ENCODE results near the gene TMEM132C.

The TMEM132C gene

DNA sequence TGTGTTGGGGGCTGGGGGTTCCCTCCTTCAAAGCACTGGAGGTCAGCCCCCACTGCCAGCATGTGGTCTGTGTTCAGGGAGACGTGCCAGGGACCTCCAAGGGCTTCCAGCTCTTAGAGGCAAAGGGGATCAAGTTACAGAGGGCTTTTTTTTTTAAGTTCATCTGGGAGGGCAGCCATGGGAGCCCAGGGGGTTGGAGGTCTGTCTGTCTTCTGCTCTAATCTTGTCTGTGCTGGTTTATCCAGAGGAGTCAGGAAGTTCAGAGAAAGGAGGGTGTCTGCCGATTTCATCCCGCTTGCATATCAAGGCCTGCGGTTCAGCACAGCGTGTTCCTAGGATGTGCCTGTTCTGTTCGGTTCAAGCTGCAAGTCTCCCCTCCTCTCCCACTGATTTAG is 72.2 kb downstream of the TMEM132C start:
- Histone ChIP-seq H3K4me3 (ENCODE audit: low read depth, low read length) (peak overlapping the region; percentile 33), H3K36me3 (ENCODE audit: control insufficient read depth, insufficient read depth, low read length) (no peaks in the 10 kb centered on the region), H3K27me3 (ENCODE audit: control insufficient read depth, insufficient read depth, low read length) (peaks cover 9% of the 10 kb centered on the region; the same call in 1 of the 2 replicates), H3K27ac (ENCODE audit: low read depth, low read length) (peak overlapping the region; percentile 42; the same call in 1 of the 2 replicates), H3K9ac (ENCODE audit: low read length) (peak overlapping the region; percentile 21), H3K4me1 (ENCODE audit: control insufficient read depth, insufficient read depth, low read length) (peaks cover 36% of the 10 kb centered on the region), H3K9me3 (ENCODE audit: control insufficient read depth, insufficient read depth, low read depth, low read length) (no peaks in the 10 kb centered on the region; the same call in 1 of the 2 replicates)

DNA sequence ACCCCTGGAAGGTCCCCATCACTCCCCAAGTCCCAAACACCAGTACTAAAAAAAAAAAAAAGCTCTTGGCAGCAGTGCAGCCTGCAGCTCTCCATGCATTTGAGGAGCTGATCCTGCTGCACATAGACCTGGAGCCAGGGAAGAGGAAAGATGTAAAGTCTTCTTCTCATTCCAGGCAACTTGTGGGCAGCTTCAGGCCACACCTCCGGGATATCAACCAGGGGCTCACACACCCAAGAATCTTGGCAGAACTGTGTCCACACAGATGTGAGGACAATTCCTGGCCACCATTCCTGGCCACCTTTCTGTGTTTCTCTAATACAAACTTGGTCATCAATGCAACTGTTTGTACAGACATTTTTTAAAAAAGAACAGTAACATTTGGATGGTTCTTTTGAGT is 72.7 kb downstream of the TMEM132C start:
- Histone ChIP-seq H3K9ac (ENCODE audit: low read length) (no peak overlapping the region), H3K36me3 (ENCODE audit: control insufficient read depth, insufficient read depth, low read length) (no peaks in the 10 kb centered on the region), H3K4me3 (ENCODE audit: low read depth, low read length) (peak overlapping the region; percentile 33; the same call in 1 of the 2 replicates), H3K27ac (ENCODE audit: low read depth, low read length) (no peak overlapping the region), H3K4me1 (ENCODE audit: control insufficient read depth, insufficient read depth, low read length) (peaks cover 36% of the 10 kb centered on the region), H3K27me3 (ENCODE audit: control insufficient read depth, insufficient read depth, low read length) (peaks cover 9% of the 10 kb centered on the region; the same call in 1 of the 2 replicates), H3K9me3 (ENCODE audit: control insufficient read depth, insufficient read depth, low read depth, low read length) (peaks cover 3% of the 10 kb centered on the region; the same call in 1 of the 2 replicates)

DNA sequence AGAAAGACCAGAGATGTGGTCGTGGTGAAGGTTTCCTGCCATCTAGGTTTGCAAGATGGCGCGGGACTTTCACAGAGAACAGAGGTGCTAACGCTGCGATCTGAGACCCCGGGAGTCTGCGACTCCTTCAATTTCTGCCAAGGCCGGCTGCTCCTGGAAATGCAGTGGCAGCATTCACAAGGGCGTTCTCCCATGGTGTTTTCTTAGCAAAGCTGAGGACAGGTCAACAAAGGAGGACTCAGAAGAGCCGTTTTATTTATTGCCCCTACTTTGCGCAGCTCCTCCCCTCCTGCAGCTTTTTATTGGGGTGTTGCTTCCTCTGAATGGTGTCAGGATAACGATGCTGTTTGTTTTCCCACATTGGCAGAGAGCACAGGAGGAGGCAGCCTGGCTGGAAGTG is 86.3 kb downstream of the TMEM132C start:
- H3K27me3 ChIP-seq (ENCODE audit: control insufficient read depth, insufficient read depth, low read length): peaks cover 3% of the 10 kb centered on the region; the same call in 1 of the 2 replicates
- no peak overlapping the region for H3K9ac ChIP-seq (ENCODE audit: low read length)
- H3K4me1 ChIP-seq (ENCODE audit: control insufficient read depth, insufficient read depth, low read length): peaks cover 4% of the 10 kb centered on the region; the same call in 1 of the 2 replicates
- H3K27ac ChIP-seq (ENCODE audit: low read depth, low read length): no peak overlapping the region
- H3K4me3 ChIP-seq (ENCODE audit: low read depth, low read length): no peak overlapping the region
- peaks cover 9% of the 10 kb centered on the region; the same call in 1 of the 2 replicates for H3K9me3 ChIP-seq (ENCODE audit: control insufficient read depth, insufficient read depth, low read depth, low read length)
- no peaks in the 10 kb centered on the region for H3K36me3 ChIP-seq (ENCODE audit: control insufficient read depth, insufficient read depth, low read length)

DNA sequence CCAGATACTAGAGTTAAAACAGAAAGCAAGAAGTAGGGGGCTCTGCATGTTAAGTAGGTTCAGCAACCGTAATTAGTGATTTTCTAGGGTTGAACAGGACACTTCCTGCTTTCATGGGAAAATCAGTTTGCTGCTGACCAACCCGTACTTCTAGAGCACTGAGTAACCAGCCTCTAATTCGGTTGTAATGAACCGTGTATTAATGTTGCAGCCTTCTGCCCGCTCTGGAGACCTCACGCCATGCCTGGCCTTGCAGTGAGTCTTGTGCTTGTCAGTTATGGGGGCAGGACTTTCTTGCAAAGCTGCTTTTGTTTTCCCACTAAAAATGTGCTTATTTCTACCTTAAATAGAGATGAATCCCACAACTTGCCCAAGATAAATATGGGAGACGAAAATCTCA is 89.6 kb downstream of the TMEM132C start:
- H3K36me3 ChIP-seq (ENCODE audit: control insufficient read depth, insufficient read depth, low read length): no peaks in the 10 kb centered on the region
- H3K4me3 ChIP-seq (ENCODE audit: low read depth, low read length): no peak overlapping the region
- H3K9ac ChIP-seq (ENCODE audit: low read length): no peak overlapping the region
- H3K9me3 ChIP-seq (ENCODE audit: control insufficient read depth, insufficient read depth, low read depth, low read length): peaks cover 7% of the 10 kb centered on the region; the same call in 1 of the 2 replicates
- H3K27me3 ChIP-seq (ENCODE audit: control insufficient read depth, insufficient read depth, low read length): peaks cover 9% of the 10 kb centered on the region; the same call in 1 of the 2 replicates
- no peak overlapping the region for H3K27ac ChIP-seq (ENCODE audit: low read depth, low read length)
- peaks cover 4% of the 10 kb centered on the region; the same call in 1 of the 2 replicates for H3K4me1 ChIP-seq (ENCODE audit: control insufficient read depth, insufficient read depth, low read length)

DNA sequence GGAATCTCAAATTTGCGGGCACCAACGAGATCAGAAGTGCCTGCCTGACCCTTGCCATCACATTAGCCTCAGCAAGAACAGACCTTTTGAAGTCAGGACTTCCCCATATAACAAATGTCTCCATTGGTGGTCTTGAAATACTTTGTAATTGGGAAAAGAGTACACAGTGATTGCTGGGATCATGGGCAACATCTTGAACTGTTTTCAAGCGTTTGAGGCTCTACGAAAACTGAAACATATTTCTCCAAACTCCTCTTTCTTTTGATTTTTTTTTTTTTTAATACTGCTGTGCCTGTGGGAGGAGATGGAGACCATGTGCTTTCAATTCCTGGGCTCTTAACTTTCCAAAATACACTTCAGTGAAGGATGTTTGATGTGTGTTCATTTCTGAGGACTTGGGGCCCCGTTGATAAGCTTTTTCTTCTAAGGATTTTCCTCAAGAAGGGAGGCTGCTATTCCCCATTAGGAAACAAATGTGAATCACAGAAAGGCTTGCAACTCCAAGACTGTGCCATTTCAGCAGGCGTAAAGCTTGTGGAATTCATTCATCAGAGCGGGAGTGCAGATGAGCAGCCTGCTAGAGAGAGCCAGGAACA is 94.5 kb downstream of the TMEM132C start:
- Histone ChIP-seq H3K36me3 (ENCODE audit: control insufficient read depth, insufficient read depth, low read length) (no peaks in the 10 kb centered on the region), H3K27me3 (ENCODE audit: control insufficient read depth, insufficient read depth, low read length) (peaks cover 32% of the 10 kb centered on the region), H3K4me3 (ENCODE audit: low read depth, low read length) (no peak overlapping the region), H3K27ac (ENCODE audit: low read depth, low read length) (no peak overlapping the region), H3K9ac (ENCODE audit: low read length) (no peak overlapping the region), H3K9me3 (ENCODE audit: control insufficient read depth, insufficient read depth, low read depth, low read length) (no peaks in the 10 kb centered on the region), H3K4me1 (ENCODE audit: control insufficient read depth, insufficient read depth, low read length) (peaks cover 26% of the 10 kb centered on the region)

DNA sequence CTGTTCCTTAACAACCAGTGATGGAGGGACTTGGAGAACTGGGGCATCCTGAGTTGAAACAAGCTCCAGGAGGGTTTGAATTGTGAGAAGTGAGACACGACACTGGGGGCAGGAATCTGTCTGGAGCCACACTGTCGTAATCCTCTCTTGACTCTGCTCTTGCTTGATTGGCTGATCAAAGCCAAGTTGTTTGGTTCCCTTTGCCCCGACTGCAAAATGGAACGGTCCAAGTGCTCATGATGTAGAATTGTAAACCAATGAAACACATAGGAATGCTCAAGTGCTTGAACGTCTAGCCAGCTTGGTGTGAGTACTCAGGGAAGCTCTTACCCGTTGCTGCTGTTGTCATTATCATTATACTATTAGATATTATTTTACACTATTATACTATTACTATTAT is 98.1 kb downstream of the TMEM132C start:
- Histone ChIP-seq H3K36me3 (ENCODE audit: control insufficient read depth, insufficient read depth, low read length) (no peaks in the 10 kb centered on the region), H3K4me3 (ENCODE audit: low read depth, low read length) (no peak overlapping the region), H3K4me1 (ENCODE audit: control insufficient read depth, insufficient read depth, low read length) (peaks cover 26% of the 10 kb centered on the region), H3K27ac (ENCODE audit: low read depth, low read length) (no peak overlapping the region), H3K9me3 (ENCODE audit: control insufficient read depth, insufficient read depth, low read depth, low read length) (no peaks in the 10 kb centered on the region), H3K27me3 (ENCODE audit: control insufficient read depth, insufficient read depth, low read length) (peaks cover 47% of the 10 kb centered on the region), H3K9ac (ENCODE audit: low read length) (no peak overlapping the region)

DNA sequence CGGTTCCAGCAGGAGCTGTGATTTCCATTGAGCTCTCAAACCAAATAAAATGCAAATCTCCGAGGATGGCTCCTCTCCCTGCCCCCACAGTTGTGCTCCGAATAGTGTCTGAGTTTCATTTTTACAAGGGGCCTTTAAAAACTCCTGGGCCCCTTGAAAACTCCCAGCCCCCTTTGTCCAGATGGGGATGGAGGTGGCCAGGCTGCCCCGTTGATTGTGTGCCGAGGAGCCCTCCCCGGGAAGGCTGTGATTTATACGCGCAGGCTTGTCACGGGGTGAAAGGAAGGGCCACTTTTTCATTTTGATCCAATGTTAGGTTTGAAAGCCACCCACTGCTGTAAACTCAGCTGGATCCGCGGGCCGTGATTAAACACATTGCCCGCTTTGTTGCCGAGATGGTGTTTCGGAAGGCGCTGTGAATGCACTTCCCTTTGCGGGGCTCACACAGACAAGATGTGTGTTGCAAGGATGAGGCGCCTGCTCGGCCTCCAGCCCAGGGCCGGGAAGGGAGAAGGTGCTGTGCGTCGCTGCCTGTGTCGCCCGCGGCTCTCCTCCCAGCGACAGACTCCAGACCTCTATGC is 98.8 kb downstream of the TMEM132C start:
- Histone ChIP-seq H3K27me3 (ENCODE audit: control insufficient read depth, insufficient read depth, low read length) (peaks cover 47% of the 10 kb centered on the region), H3K4me3 (ENCODE audit: low read depth, low read length) (peak overlapping the region; percentile 46), H3K9me3 (ENCODE audit: control insufficient read depth, insufficient read depth, low read depth, low read length) (no peaks in the 10 kb centered on the region), H3K9ac (ENCODE audit: low read length) (peak overlapping the region; percentile 48), H3K27ac (ENCODE audit: low read depth, low read length) (no peak overlapping the region; the same call in 1 of the 2 replicates), H3K36me3 (ENCODE audit: control insufficient read depth, insufficient read depth, low read length) (no peaks in the 10 kb centered on the region), H3K4me1 (ENCODE audit: control insufficient read depth, insufficient read depth, low read length) (peaks cover 26% of the 10 kb centered on the region)

DNA sequence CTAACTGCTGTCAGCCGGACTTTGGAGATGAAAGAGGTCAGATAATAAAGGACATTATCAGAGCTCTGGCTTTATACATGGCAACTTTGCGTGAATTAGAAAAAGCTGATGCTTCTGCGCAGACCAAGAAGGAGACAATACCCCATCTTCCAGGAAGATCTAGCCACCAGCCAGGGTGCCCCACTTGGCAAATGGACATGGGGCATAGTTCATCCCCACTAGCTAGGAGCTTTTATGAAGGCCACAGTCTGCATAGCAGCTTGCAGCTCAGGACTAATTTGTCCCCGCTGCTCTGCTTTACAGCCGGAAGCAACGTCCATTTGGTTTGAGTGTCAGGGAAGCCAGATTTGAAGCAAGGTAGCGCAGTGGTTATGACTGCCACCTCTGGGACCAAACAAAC is 101.0 kb downstream of the TMEM132C start:
- H3K36me3 ChIP-seq (ENCODE audit: control insufficient read depth, insufficient read depth, low read length): no peaks in the 10 kb centered on the region
- H3K27me3 ChIP-seq (ENCODE audit: control insufficient read depth, insufficient read depth, low read length): peaks cover 48% of the 10 kb centered on the region
- H3K27ac ChIP-seq (ENCODE audit: low read depth, low read length): no peak overlapping the region
- H3K4me3 ChIP-seq (ENCODE audit: low read depth, low read length): no peak overlapping the region
- no peak overlapping the region for H3K9ac ChIP-seq (ENCODE audit: low read length)
- H3K9me3 ChIP-seq (ENCODE audit: control insufficient read depth, insufficient read depth, low read depth, low read length): no peaks in the 10 kb centered on the region
- H3K4me1 ChIP-seq (ENCODE audit: control insufficient read depth, insufficient read depth, low read length): peaks cover 26% of the 10 kb centered on the region

DNA sequence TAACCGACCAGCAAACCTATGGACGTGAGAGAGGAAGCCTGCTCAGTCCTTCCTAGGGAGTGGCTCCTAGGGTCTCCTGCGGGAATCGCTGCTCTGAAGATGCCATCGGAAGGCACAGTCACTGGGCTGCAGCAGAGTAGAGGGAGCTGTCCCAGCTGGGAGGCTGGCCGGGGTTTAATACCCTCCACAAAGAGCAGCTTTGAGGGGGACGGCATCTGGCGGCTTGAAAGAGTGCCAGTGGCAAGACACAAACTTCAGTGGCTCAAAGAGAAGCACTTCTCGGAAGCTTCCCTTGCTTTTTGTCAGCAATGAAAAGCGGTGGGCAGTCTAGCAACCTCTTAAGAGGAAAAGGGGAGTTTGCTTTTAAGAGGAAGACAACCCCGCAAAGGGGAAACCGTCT is 114.6 kb downstream of the TMEM132C start:
- no peaks in the 10 kb centered on the region for H3K36me3 ChIP-seq (ENCODE audit: control insufficient read depth, insufficient read depth, low read length)
- no peak overlapping the region for H3K27ac ChIP-seq (ENCODE audit: low read depth, low read length)
- no peak overlapping the region; the same call in 1 of the 2 replicates for H3K4me3 ChIP-seq (ENCODE audit: low read depth, low read length)
- H3K9ac ChIP-seq (ENCODE audit: low read length): no peak overlapping the region
- H3K9me3 ChIP-seq (ENCODE audit: control insufficient read depth, insufficient read depth, low read depth, low read length): peaks cover 4% of the 10 kb centered on the region; the same call in 1 of the 2 replicates
- peaks cover 77% of the 10 kb centered on the region for H3K27me3 ChIP-seq (ENCODE audit: control insufficient read depth, insufficient read depth, low read length)
- peaks cover 16% of the 10 kb centered on the region for H3K4me1 ChIP-seq (ENCODE audit: control insufficient read depth, insufficient read depth, low read length)

DNA sequence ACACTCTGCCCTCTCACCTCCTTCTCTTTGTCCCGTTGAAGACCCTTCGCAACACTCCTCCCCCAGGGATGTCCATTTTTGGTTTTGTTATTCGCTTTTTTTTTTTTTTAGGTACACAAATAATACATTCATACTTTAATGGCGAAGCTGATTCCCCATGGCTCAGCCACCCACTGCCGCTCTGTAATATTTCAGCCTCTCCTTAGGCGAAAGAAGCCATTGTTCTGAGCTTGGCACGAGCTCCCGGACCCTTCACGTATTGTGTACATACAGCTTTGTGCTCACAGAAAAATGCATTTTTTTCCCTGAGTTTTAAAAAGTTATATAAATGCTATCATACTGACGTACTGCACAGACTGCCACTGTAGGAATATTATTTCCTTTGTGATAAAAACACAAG is 115.0 kb downstream of the TMEM132C start:
- Histone ChIP-seq H3K9ac (ENCODE audit: low read length) (no peak overlapping the region), H3K36me3 (ENCODE audit: control insufficient read depth, insufficient read depth, low read length) (no peaks in the 10 kb centered on the region), H3K9me3 (ENCODE audit: control insufficient read depth, insufficient read depth, low read depth, low read length) (peaks cover 4% of the 10 kb centered on the region; the same call in 1 of the 2 replicates), H3K27me3 (ENCODE audit: control insufficient read depth, insufficient read depth, low read length) (peaks cover 77% of the 10 kb centered on the region), H3K27ac (ENCODE audit: low read depth, low read length) (no peak overlapping the region), H3K4me3 (ENCODE audit: low read depth, low read length) (no peak overlapping the region; the same call in 1 of the 2 replicates), H3K4me1 (ENCODE audit: control insufficient read depth, insufficient read depth, low read length) (peaks cover 16% of the 10 kb centered on the region)

DNA sequence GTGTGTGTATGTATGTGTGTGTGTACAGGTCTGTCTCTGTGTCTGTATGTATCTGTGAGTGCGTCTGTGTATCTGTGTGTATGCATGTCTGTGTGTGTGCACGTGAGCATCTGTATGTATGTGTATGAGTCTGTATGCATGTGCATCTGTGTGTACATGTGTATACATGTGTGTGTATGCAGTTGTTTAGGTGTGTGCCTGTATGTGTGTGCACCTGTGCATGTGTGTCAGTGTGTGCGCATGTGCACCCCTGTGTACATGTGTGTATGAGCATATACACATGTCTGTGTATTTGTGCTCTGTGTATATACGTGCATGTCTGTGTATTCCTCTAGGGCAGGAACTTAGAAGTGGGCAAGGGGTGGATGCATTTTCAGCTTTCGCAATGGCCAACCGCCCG is 116.0 kb downstream of the TMEM132C start:
- Histone ChIP-seq H3K4me1 (ENCODE audit: control insufficient read depth, insufficient read depth, low read length) (peaks cover 16% of the 10 kb centered on the region), H3K9me3 (ENCODE audit: control insufficient read depth, insufficient read depth, low read depth, low read length) (peaks cover 4% of the 10 kb centered on the region; the same call in 1 of the 2 replicates), H3K27ac (ENCODE audit: low read depth, low read length) (no peak overlapping the region), H3K9ac (ENCODE audit: low read length) (no peak overlapping the region), H3K4me3 (ENCODE audit: low read depth, low read length) (no peak overlapping the region), H3K27me3 (ENCODE audit: control insufficient read depth, insufficient read depth, low read length) (peaks cover 74% of the 10 kb centered on the region), H3K36me3 (ENCODE audit: control insufficient read depth, insufficient read depth, low read length) (no peaks in the 10 kb centered on the region)
